OCI-LY1 (cell line): ENCODE results near the gene CLK2.

Source experiments
- H2AFZ ChIP-seq: fragments of 200-600 bp; sonication (generic), shearing (Covaris generic); 2 replicates; pipeline ENCODE4 v1.6.0; 2014; ENCODE audit warnings: antibody characterized with exemption, mild to moderate bottlenecking, low read length
- H3F3A ChIP-seq: fragments of 200-600 bp; sonication (generic), shearing (Covaris generic); 2 replicates; pipeline ENCODE4 v1.6.0; 2014; ENCODE audit warnings: mild to moderate bottlenecking, antibody characterized with exemption, low read length, moderate library complexity; ENCODE audit not compliant: insufficient read depth
- H3K27ac ChIP-seq: fragments of 200-600 bp; sonication (generic); 2 replicates; pipeline ENCODE4 v1.5.1; 2014; ENCODE audit warnings: low read length, mixed run types, mild to moderate bottlenecking, low read depth; ENCODE audit not compliant: poor library complexity, severe bottlenecking
- H3K27me3 ChIP-seq: fragments of 200-600 bp; sonication (generic); 2 replicates; pipeline ENCODE4 v1.6.0; 2014; ENCODE audit warnings: antibody characterized with exemption, mild to moderate bottlenecking, low read length, moderate library complexity; ENCODE audit not compliant: insufficient read depth
- H3K36me3 ChIP-seq: fragments of 200-600 bp; sonication (generic); 2 replicates; pipeline ENCODE4 v1.6.1; 2014; ENCODE audit warnings: mild to moderate bottlenecking, antibody characterized with exemption, low read length, moderate library complexity, mixed read lengths; ENCODE audit not compliant: insufficient read depth
- H3K4me1 ChIP-seq: fragments of 200-600 bp; sonication (generic); 2 replicates; pipeline ENCODE4 v1.5.1; 2014; ENCODE audit warnings: mild to moderate bottlenecking, low read length, moderate library complexity; ENCODE audit not compliant: insufficient read depth, severe bottlenecking
- H3K4me2 ChIP-seq: fragments of 200-600 bp; sonication (generic), shearing (Covaris generic); 2 replicates; pipeline ENCODE4 v1.6.1; 2014; ENCODE audit warnings: low read length
- H3K4me3 ChIP-seq: fragments of 200-600 bp; sonication (generic); 2 replicates; pipeline ENCODE4 v1.5.1; 2014; ENCODE audit warnings: low read length, low read depth, mild to moderate bottlenecking, mixed read lengths; ENCODE audit not compliant: poor library complexity, severe bottlenecking
- H3K79me2 ChIP-seq: fragments of 200-600 bp; shearing (Covaris generic); 2 replicates; pipeline ENCODE4 v1.6.1; 2016; ENCODE audit warnings: mixed run types, low read length, mixed read lengths; ENCODE audit not compliant: insufficient read depth
- H3K9ac ChIP-seq: fragments of 200-600 bp; sonication (generic), shearing (Covaris generic); 2 replicates; pipeline ENCODE4 v1.6.1; 2014; ENCODE audit warnings: mild to moderate bottlenecking, low read length, mixed read lengths
- H3K9me2 ChIP-seq: fragments of 200-600 bp; sonication (generic), shearing (Covaris generic); 2 replicates; pipeline ENCODE4 v1.6.1; 2014; ENCODE audit warnings: low read depth, mild to moderate bottlenecking, low read length, mixed read lengths
- H3K9me3 ChIP-seq: fragments of 200-600 bp; shearing (Covaris generic); 2 replicates; pipeline ENCODE4 v1.6.1; 2014; ENCODE audit warnings: low read length, mixed read lengths
- H4K20me1 ChIP-seq: fragments of 200-600 bp; sonication (generic), shearing (Covaris generic); 2 replicates; pipeline ENCODE4 v1.6.0; 2016; ENCODE audit warnings: mild to moderate bottlenecking, low read length; ENCODE audit not compliant: insufficient read depth
- CTCF ChIP-seq: fragments of 200-600 bp; sonication (generic), shearing (Covaris generic); IDR thresholded peaks from 2 replicates; pipeline ENCODE4 v1.5.1; 2017; ENCODE audit warnings: mild to moderate bottlenecking, antibody characterized with exemption, low read length, moderate library complexity, mixed read lengths
- EZH2 ChIP-seq: fragments of 200-600 bp; sonication (generic), shearing (Covaris generic); IDR thresholded peaks from 2 replicates; pipeline ENCODE4 v1.8.0; 2017; ENCODE audit warnings: borderline replicate concordance, mixed run types, mild to moderate bottlenecking, antibody characterized with exemption, low read length, moderate library complexity, mixed read lengths

CLK2 gene

GRCh38 chr1:155268630-155269029 is 4.7 kb downstream of the CLK2 start:
- Histone ChIP-seq H3K27ac (no peak overlapping the region), H4K20me1 (no peaks in the 10 kb centered on the region), H3K79me2 (peaks cover 14% of the 10 kb centered on the region), H3K9ac (no peak overlapping the region), H3K4me2 (no peak overlapping the region), H3K4me1 (peaks cover 13% of the 10 kb centered on the region), H2AFZ (no peak overlapping the region), H3F3A (peaks cover 8% of the 10 kb centered on the region), H3K27me3 (no peaks in the 10 kb centered on the region), H3K9me3 (no peaks in the 10 kb centered on the region), H3K9me2 (no peaks in the 10 kb centered on the region), H3K4me3 (no peak overlapping the region), H3K36me3 (peaks cover 84% of the 10 kb centered on the region)
- TF ChIP-seq CTCF (no peak), EZH2 (no peak)

GRCh38 chr1:155267373-155267772 is 5.9 kb downstream of the CLK2 start:
- H3K79me2 ChIP-seq: peaks cover 7% of the 10 kb centered on the region
- TF ChIP-seq CTCF (no peak), EZH2 (no peak)
- H2AFZ ChIP-seq: no peak overlapping the region
- H3K27ac ChIP-seq: no peak overlapping the region
- H3K4me3 ChIP-seq: no peak overlapping the region
- no peaks in the 10 kb centered on the region for H3K27me3 ChIP-seq
- H3K9ac ChIP-seq: no peak overlapping the region
- no peaks in the 10 kb centered on the region for H4K20me1 ChIP-seq
- H3K4me1 ChIP-seq: peaks cover 12% of the 10 kb centered on the region
- H3K36me3 ChIP-seq: peaks cover 91% of the 10 kb centered on the region
- H3K4me2 ChIP-seq: no peak overlapping the region
- H3F3A ChIP-seq: peaks cover 18% of the 10 kb centered on the region
- no peaks in the 10 kb centered on the region for H3K9me3 ChIP-seq
- H3K9me2 ChIP-seq: no peaks in the 10 kb centered on the region

- H3K4me1 ChIP-seq: peaks cover 7% of the 10 kb centered on the region
- no peak overlapping the region for H3K4me2 ChIP-seq
- no peaks in the 10 kb centered on the region for H3K9me2 ChIP-seq
- no peak overlapping the region for H2AFZ ChIP-seq
- H4K20me1 ChIP-seq: no peaks in the 10 kb centered on the region
- H3K79me2 ChIP-seq: peaks cover 1% of the 10 kb centered on the region
- peaks cover 84% of the 10 kb centered on the region for H3K36me3 ChIP-seq
- no peaks in the 10 kb centered on the region for H3K9me3 ChIP-seq
- no peak overlapping the region for H3K27ac ChIP-seq
- H3K9ac ChIP-seq: no peak overlapping the region
- no peaks in the 10 kb centered on the region for H3K27me3 ChIP-seq
- no peak overlapping the region for H3K4me3 ChIP-seq
- TF ChIP-seq CTCF (no peak), EZH2 (no peak)
- H3F3A ChIP-seq: peaks cover 18% of the 10 kb centered on the region
These were observed 6.8 kb downstream of the CLK2 start for GRCh38 chr1:155266553-155266952.
